ENCODE data around the gene PUSL1. TPM values are rescaled to one million over a fixed set of nuclear protein-coding genes. Genes with fewer than 3 reads are reported as not detected.

Gene PUSL1
- total and polyA plus RNA-seq, 2 donors (not counting 3 experiments of a cell fraction or from before 2014, with no cell fraction given), result 18.8 to 27.3 TPM

DNA sequence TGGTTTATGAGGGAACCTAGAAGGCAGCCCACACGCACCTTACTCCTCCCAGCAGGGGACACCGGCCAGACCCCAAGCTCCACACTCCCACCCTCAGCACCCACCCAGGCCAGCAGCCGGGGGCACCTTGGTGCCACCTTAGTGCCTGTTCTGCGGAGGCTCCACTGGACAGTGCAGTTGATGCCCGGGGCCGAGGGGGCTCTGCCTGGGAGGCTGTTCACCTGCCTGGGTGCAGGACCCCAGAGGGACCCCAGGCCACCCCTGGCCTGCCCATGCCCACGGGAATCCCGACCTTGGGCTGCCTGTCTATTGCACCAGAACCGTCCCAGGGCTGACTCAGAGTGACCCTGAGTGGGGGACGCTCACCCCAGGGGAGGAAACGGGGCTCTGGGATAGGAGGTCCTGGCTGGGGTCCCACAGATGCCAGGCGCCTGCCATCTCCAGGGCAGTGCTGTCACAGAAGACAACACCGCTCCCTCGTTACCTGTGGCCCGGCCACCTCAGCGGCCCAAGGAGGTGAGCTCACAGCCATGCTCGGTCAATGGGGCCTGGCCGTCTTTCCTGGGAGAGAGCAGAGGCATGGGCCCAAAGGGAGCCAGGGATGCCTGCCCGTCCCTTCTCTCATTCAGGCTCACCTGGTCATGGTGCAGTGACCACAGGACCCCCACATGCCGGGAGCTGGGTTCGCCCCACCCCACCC lies 27.5 kb upstream of the PUSL1 start:
- no peak overlapping the region for H3K4me3 ChIP-seq (replicated peaks in 1 of 3; ENCODE audit: insufficient read depth in 1 of 3, low read depth in 1 of 3, low read length in 3 of 3)
- H3K27ac ChIP-seq (ENCODE audit: insufficient read depth, low read depth, low read length), result no peak overlapping the region
- H3K79me2 ChIP-seq (ENCODE audit: control insufficient read depth, insufficient read depth, low read length), result no peaks in the 10 kb centered on the region
- dilution Hi-C loops (cut with MboI; ENCODE audit: extremely low pct_ligation_motif_present, low sequenced_read_pairs), result no loop called here
- no peak overlapping the region for H3K4me2 ChIP-seq (ENCODE audit: insufficient read depth, low read length)
- peaks cover 2% of the 10 kb centered on the region for H3K4me1 ChIP-seq (ENCODE audit: control insufficient read depth, extremely low read depth, insufficient read depth, low read length)
- no peaks in the 10 kb centered on the region for H3K36me3 ChIP-seq (ENCODE audit: control insufficient read depth in 2 of 2, extremely low read depth in 1 of 2, insufficient read depth in 2 of 2, low read length in 2 of 2)
- no peak for DNase-seq (ENCODE audit: low read depth, low spot score)
- no peak overlapping the region for H3K9ac ChIP-seq (replicated peaks; ENCODE audit: extremely low read depth, insufficient read depth, low read length)
- H3K9me3 ChIP-seq (replicated peaks; ENCODE audit: control insufficient read depth, insufficient read depth, low read length), result no peaks in the 10 kb centered on the region
- no peaks in the 10 kb centered on the region for H4K20me1 ChIP-seq (replicated peaks; ENCODE audit: control insufficient read depth, extremely low read depth, insufficient read depth, low read length)
- no peak overlapping the region for H2AFZ ChIP-seq (ENCODE audit: low read depth, low read length)
- no peaks in the 10 kb centered on the region for H3K27me3 ChIP-seq (ENCODE audit: control insufficient read depth in 2 of 2, insufficient read depth in 2 of 2, low read length in 2 of 2)
- CTCF ChIA-PET, result interaction anchor here (0.5 to 1.5 kb wide), 3 partner anchors 11 to 250 kb away, joined by 3 to 4 read pairs (median 3); no protein-coding TSS in a partner anchor
- no peaks in the 10 kb centered on the region for H3K9me1 ChIP-seq (replicated peaks; ENCODE audit: control insufficient read depth, extremely low read depth, insufficient read depth, low read length)
- intact Hi-C loops (cut with micrococcal nuclease), result no loop called here
- no TSS peak for BruUV-seq (replicated peaks)
- TF ChIP-seq JUN (IDR thresholded peaks at IDR 0.05; ENCODE audit: borderline replicate concordance, insufficient read depth, insufficient read length, low read depth), result no peak
- POLR2A ChIA-PET, result no interaction called here
- no peak for FAIRE-seq

GRCh38 chr1:1281533-1282321 lies 26.7 kb upstream of the PUSL1 start:
- Histone ChIP-seq H3K4me1 (ENCODE audit: control insufficient read depth, extremely low read depth, insufficient read depth, low read length) (peaks cover 2% of the 10 kb centered on the region), H2AFZ (ENCODE audit: low read depth, low read length) (no peak overlapping the region), H4K20me1 (replicated peaks; ENCODE audit: control insufficient read depth, extremely low read depth, insufficient read depth, low read length) (no peaks in the 10 kb centered on the region), H3K27me3 (ENCODE audit: control insufficient read depth in 2 of 2, insufficient read depth in 2 of 2, low read length in 2 of 2) (no peaks in the 10 kb centered on the region), H3K27ac (ENCODE audit: insufficient read depth, low read depth, low read length) (no peak overlapping the region), H3K4me2 (ENCODE audit: insufficient read depth, low read length) (no peak overlapping the region), H3K9me3 (replicated peaks; ENCODE audit: control insufficient read depth, insufficient read depth, low read length) (no peaks in the 10 kb centered on the region), H3K9ac (replicated peaks; ENCODE audit: extremely low read depth, insufficient read depth, low read length) (no peak overlapping the region), H3K79me2 (ENCODE audit: control insufficient read depth, insufficient read depth, low read length) (no peaks in the 10 kb centered on the region), H3K4me3 (replicated peaks in 1 of 3; ENCODE audit: insufficient read depth in 1 of 3, low read depth in 1 of 3, low read length in 3 of 3) (no peak overlapping the region), H3K36me3 (ENCODE audit: control insufficient read depth in 2 of 2, extremely low read depth in 1 of 2, insufficient read depth in 2 of 2, low read length in 2 of 2) (no peaks in the 10 kb centered on the region), H3K9me1 (replicated peaks; ENCODE audit: control insufficient read depth, extremely low read depth, insufficient read depth, low read length) (no peaks in the 10 kb centered on the region)
- ChIA-PET POLR2A (no interaction called here), CTCF (interaction anchor here (0.6 to 1.5 kb wide), 5 partner anchors 8 to 250 kb away, joined by 3 to 4 read pairs (median 3); partner anchors contain the start of gene UBE2J2)
- DNase-seq (ENCODE audit: low read depth, low spot score) (peak; percentile 21), FAIRE-seq (peak; percentile 46)
- TF ChIP-seq JUN (IDR thresholded peaks at IDR 0.05; ENCODE audit: borderline replicate concordance, insufficient read depth, insufficient read length, low read depth) (peak; percentile 32), POLR2AphosphoS5 (IDR thresholded peaks at IDR 0.05; ENCODE audit: insufficient read depth, low read depth, low read length) (peak; percentile 73), FOS (IDR thresholded peaks at IDR 0.05; ENCODE audit: borderline replicate concordance, insufficient read depth, low read length) (peak; percentile 64), GATA2 (IDR thresholded peaks at IDR 0.05; ENCODE audit: insufficient read depth, insufficient read length, low read depth, low read length) (no peak), POLR2A (IDR thresholded peaks at IDR 0.05; ENCODE audit: low read depth, low read length) (no peak)
- intact Hi-C loops (cut with micrococcal nuclease) (no loop called here), dilution Hi-C loops (cut with MboI; ENCODE audit: extremely low pct_ligation_motif_present, low sequenced_read_pairs) (no loop called here)
- BruUV-seq (replicated peaks), result no TSS peak
